Epithelial cell of esophagus (primary cell): ENCODE results near the gene RAB20.

Experiments
- DNase-seq: peaks from one replicate; pipeline ENCODE4 v3.0.0; 2010; ENCODE audit warnings: low read depth
- H3K4me3 ChIP-seq: 2 replicates; pipeline ENCODE4 v1.5.1; 2011; ENCODE audit warnings: mild to moderate bottlenecking, low read length, control low read depth
- CTCF ChIP-seq: IDR thresholded peaks from 2 replicates; pipeline ENCODE4 v1.5.1; 2011; ENCODE audit warnings: low read depth, mild to moderate bottlenecking, low read length, control low read depth, inconsistent platforms; ENCODE audit not compliant: insufficient read depth; ENCODE audit errors: missing control alignments

Gene RAB20

GRCh38 chr13:110531100-110531499 lies 30.4 kb downstream of the RAB20 start:
- no peak for TF ChIP-seq CTCF
- H3K4me3 ChIP-seq, result no peak overlapping the region
- DNase-seq, result no peak

GRCh38 chr13:110529522-110530311 lies 31.8 kb downstream of the RAB20 start:
- no peak for DNase-seq
- TF ChIP-seq CTCF, result no peak
- no peak overlapping the region for H3K4me3 ChIP-seq

GRCh38 chr13:110528911-110529310 lies 32.6 kb downstream of the RAB20 start:
- DNase-seq, result no peak
- H3K4me3 ChIP-seq, result no peak overlapping the region
- TF ChIP-seq CTCF, result no peak

- TF ChIP-seq CTCF, result no peak
- no peak overlapping the region for H3K4me3 ChIP-seq
- no peak for DNase-seq
Measured at GRCh38 chr13:110528371-110528770, 33.2 kb downstream of the RAB20 start.

GRCh38 chr13:110525328-110526319 lies 35.9 kb downstream of the RAB20 start:
- H3K4me3 ChIP-seq, result no peak overlapping the region
- no peak for TF ChIP-seq CTCF
- no peak for DNase-seq

- no peak overlapping the region for H3K4me3 ChIP-seq
- peak; percentile 15 for DNase-seq
- TF ChIP-seq CTCF, result no peak
Measured at GRCh38 chr13:110524541-110525257, 36.8 kb downstream of the RAB20 start.
